A549 (cell line): ENCODE data around the gene SSTR3. TPM values are rescaled to one million over a fixed set of nuclear protein-coding genes. Genes with fewer than 3 reads are reported as not detected.

Experiments
- ATAC-seq, 2 experiments: fragments of 200-7000 bp in 1 of 2; fragments of >200 bp in 1 of 2; cut with Nextera tagmentation in 1 of 2; cut with Tn5 transposase in 1 of 2; 3 replicates each; pipeline versions ENCODE4 v1.8.0 to v1.9.1; 2018 to 2020; ENCODE audit warnings: mild to moderate bottlenecking in 1 of 2, moderate library complexity in 1 of 2
- CTCF ChIA-PET: fragments of 300-600 bp; sonication (Branson Sonifier 250); formaldehyde crosslinking; extraction: SDS; loops from one replicate; lab custom pipeline; 2021; ENCODE audit warnings: antibody characterized with exemption, inconsistent platforms; lab: Yijun Ruan, JAX
- POLR2A ChIA-PET: fragments of 350-600 bp; formaldehyde crosslinking; extraction: SDS; loops from one replicate; lab custom pipeline; 2021; ENCODE audit warnings: antibody characterized with exemption, inconsistent platforms; lab: Yijun Ruan, JAX
- DNase-seq, 2 experiments: peaks; one replicate each; pipeline versions ENCODE4 v3.0.0 to v3.0.0-alpha.2; 2011 to 2016; ENCODE audit warnings: low read depth in 1 of 2, low spot score in 1 of 2
- FAIRE-seq: peaks from 2 replicates; lab custom pipeline; 2011; peaks lifted over from hg19 to GRCh38; lab: Jason Lieb, UNC
- H3K27ac ChIP-seq, 2 experiments: fragments of >200 bp; sonication (Bioruptor Twin); formaldehyde crosslinking; 3 replicates each; pipeline ENCODE4 v1.5.1; 2016 to 2017
- H3K4me1 ChIP-seq: fragments of >200 bp; sonication (Bioruptor Twin); formaldehyde crosslinking; 3 replicates; pipeline ENCODE4 v1.6.1; 2016
- H3K4me2 ChIP-seq: fragments of >200 bp; sonication (Bioruptor Twin); formaldehyde crosslinking; 3 replicates; pipeline ENCODE4 v1.6.1; 2016
- H3K4me3 ChIP-seq: fragments of >200 bp; sonication (Bioruptor Twin); formaldehyde crosslinking; 3 replicates; pipeline ENCODE4 v1.5.1; 2016
- H3K9me3 ChIP-seq: fragments of >200 bp; sonication (Bioruptor Twin); formaldehyde crosslinking; 3 replicates; pipeline ENCODE4 v1.6.1; 2016
- CBX2 ChIP-seq: fragments of 200-600 bp; sonication (generic); IDR thresholded peaks from 2 replicates; pipeline ENCODE4 v1.6.1; 2016; ENCODE audit warnings: low read depth, mild to moderate bottlenecking, borderline replicate concordance
- EP300 ChIP-seq, 2 experiments: fragments of >200 bp; sonication (Bioruptor Twin); formaldehyde crosslinking; IDR thresholded peaks; 2 replicates in 1 of 2; 3 replicates in 1 of 2; pipeline ENCODE4 v1.6.1; 2016 to 2017
- ESRRA ChIP-seq: fragments of 150-350 bp; IDR thresholded peaks from 2 replicates; pipeline ENCODE4 v1.6.1; 2014; ENCODE audit warnings: mild to moderate bottlenecking, low read length, borderline replicate concordance
- GATA3 ChIP-seq: IDR thresholded peaks from 2 replicates; pipeline ENCODE4 v1.6.1; 2012; ENCODE audit warnings: borderline replicate concordance
- HOXA7 ChIP-seq: fragments of 250-450 bp; sonication (Bioruptor Pico); IDR thresholded peaks from 2 replicates; pipeline ENCODE4 v1.5.0; 2020; ENCODE audit warnings: mild to moderate bottlenecking, moderate library complexity
- JUNB ChIP-seq: fragments of >200 bp; sonication (Bioruptor Twin); formaldehyde crosslinking; IDR thresholded peaks from 2 replicates; pipeline ENCODE4 v1.6.1; 2016
- KDM1A ChIP-seq: fragments of 200-600 bp; sonication (generic); IDR thresholded peaks from 2 replicates; pipeline ENCODE4 v1.6.1; 2016; ENCODE audit warnings: low read depth, mild to moderate bottlenecking
- MAZ ChIP-seq: fragments of 150-350 bp; IDR thresholded peaks from 2 replicates; pipeline ENCODE4 v1.6.1; 2014; ENCODE audit warnings: antibody characterized with exemption, low read depth, low read length, borderline replicate concordance
- MYC ChIP-seq: IDR thresholded peaks from 2 replicates; pipeline ENCODE4 v1.6.1; 2012; ENCODE audit warnings: mild to moderate bottlenecking, inconsistent platforms, low read length, improper control_type of control experiment, borderline replicate concordance
- NFE2L2 ChIP-seq: fragments of 150-350 bp; conservative IDR thresholded peaks from 2 replicates; pipeline ENCODE4 v1.6.1; 2014; ENCODE audit warnings: low read length
- PHF8 ChIP-seq: fragments of 200-600 bp; sonication (generic); IDR thresholded peaks from 2 replicates; pipeline ENCODE4 v1.6.1; 2016; ENCODE audit warnings: low read depth, mild to moderate bottlenecking, antibody characterized with exemption, moderate library complexity, borderline replicate concordance
- POLR2A ChIP-seq: IDR thresholded peaks from 2 replicates; pipeline ENCODE4 v1.6.1; 2012; ENCODE audit warnings: mild to moderate bottlenecking, low read length
- RAD21 ChIP-seq, 2 experiments: fragments of >200 bp in 1 of 2; sonication (Bioruptor Twin) in 1 of 2; formaldehyde crosslinking in 1 of 2; IDR thresholded peaks in 1 of 2; conservative IDR thresholded peaks in 1 of 2; 2 replicates in 1 of 2; 3 replicates in 1 of 2; pipeline ENCODE4 v1.6.1; 2012 to 2018; ENCODE audit warnings: inconsistent platforms in 1 of 2
- RARB ChIP-seq: fragments of 250-450 bp; sonication (Bioruptor Pico); IDR thresholded peaks from 2 replicates; pipeline ENCODE4 v1.8.0; 2021; ENCODE audit warnings: mild to moderate bottlenecking, moderate library complexity
- SREBF2 ChIP-seq: fragments of 450-650 bp; IDR thresholded peaks from 2 replicates; pipeline ENCODE4 v1.6.1; 2014; ENCODE audit warnings: mild to moderate bottlenecking, moderate library complexity
- ZSCAN20 ChIP-seq: fragments of 250-450 bp; sonication (Bioruptor Pico); IDR thresholded peaks from 2 replicates; pipeline ENCODE4 v1.8.0; 2022; ENCODE audit warnings: mild to moderate bottlenecking, moderate library complexity
- WGBS: methylation state at CpG from one replicate; pipeline ENCODE4 v1.1.6; 2017; ENCODE audit errors: missing lambda C conversion rate; 5-methylcytosine and 5-hydroxymethylcytosine counted together
- polyA plus RNA-seq, 4 experiments: library from polyadenylated mRNA; depleted of rRNA in 3 of 4; stranded (reverse); fragments of >200 nt; fragmentation: RNase III in 1 of 4; extraction: RNeasy Plus Mini Kit Qiagen cat#74134 plus additional on column Dnase treatment in 1 of 4; gene quantifications; 2 replicates in 3 of 4; 3 replicates in 1 of 4; pipeline ENCODE4 v1.2.3, GENCODE V29; 2011 to 2017
- TF ChIP-seq, protein P1 (sequence below): IDR thresholded peaks from 2 replicates; pipeline ENCODE4 v1.6.1; 2012
- TF ChIP-seq, protein P2 (sequence below): fragments of 150-350 bp; IDR thresholded peaks from 2 replicates; pipeline ENCODE4 v1.6.1; 2014; ENCODE audit warnings: low read depth, mild to moderate bottlenecking, low read length
- TF ChIP-seq, protein P3 (sequence below): fragments of >200 bp; sonication (Bioruptor Twin); formaldehyde crosslinking; IDR thresholded peaks from 3 replicates; pipeline ENCODE4 v1.6.1; 2016
- TF ChIP-seq, protein P4 (sequence below): fragments of 250-450 bp; sonication (Bioruptor Pico); IDR thresholded peaks from 2 replicates; pipeline ENCODE4 v1.5.0; 2020; ENCODE audit warnings: low read depth, mild to moderate bottlenecking, moderate library complexity
- TF ChIP-seq, protein P5 (sequence below): fragments of 200-600 bp; sonication (generic); IDR thresholded peaks from 2 replicates; pipeline ENCODE4 v1.6.1; 2016; ENCODE audit warnings: antibody characterized with exemption, mild to moderate bottlenecking, moderate library complexity

Gene SSTR3
- polyA plus RNA-seq, 2 of the 4 experiments (the other 2 are of a cell fraction) = not detected

DNA sequence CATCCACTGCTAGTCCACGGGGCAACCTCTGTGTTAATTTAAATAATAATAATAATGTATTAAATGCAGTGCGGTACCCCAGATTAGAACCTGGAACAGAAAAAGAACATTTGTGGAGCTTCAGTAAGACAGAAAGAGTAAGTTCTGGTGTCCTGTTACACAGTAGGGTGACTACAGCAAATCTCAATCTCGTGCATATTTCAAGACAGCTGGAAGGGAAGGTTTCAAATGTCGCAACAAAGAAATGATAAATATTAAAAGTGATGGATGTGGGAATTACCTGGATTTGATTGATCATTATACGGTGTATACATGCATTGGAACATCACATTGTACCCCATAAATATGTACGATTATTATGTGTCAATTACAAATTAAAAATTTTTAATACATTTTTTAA is 33.5 kb upstream of the SSTR3 start:
- CTCF ChIA-PET = interaction anchor here (1.3 to 4.9 kb wide), 3 partner anchors 14 to 46 kb away, joined by 3 to 42 read pairs (median 4); no protein-coding TSS in a partner anchor
- DNase-seq (no peak), ATAC-seq (no peak), FAIRE-seq (no peak)
- Histone ChIP-seq H3K27ac (no peak overlapping the region), H3K4me3 (no peak overlapping the region), H3K4me1 (peaks cover 3% of the 10 kb centered on the region; the same call in 1 of the 3 replicates), H3K9me3 (no peaks in the 10 kb centered on the region), H3K4me2 (no peak overlapping the region)
- POLR2A ChIA-PET = no interaction called here
- TF ChIP-seq PHF8 = no peak
- TF ChIP-seq, protein P1, sequence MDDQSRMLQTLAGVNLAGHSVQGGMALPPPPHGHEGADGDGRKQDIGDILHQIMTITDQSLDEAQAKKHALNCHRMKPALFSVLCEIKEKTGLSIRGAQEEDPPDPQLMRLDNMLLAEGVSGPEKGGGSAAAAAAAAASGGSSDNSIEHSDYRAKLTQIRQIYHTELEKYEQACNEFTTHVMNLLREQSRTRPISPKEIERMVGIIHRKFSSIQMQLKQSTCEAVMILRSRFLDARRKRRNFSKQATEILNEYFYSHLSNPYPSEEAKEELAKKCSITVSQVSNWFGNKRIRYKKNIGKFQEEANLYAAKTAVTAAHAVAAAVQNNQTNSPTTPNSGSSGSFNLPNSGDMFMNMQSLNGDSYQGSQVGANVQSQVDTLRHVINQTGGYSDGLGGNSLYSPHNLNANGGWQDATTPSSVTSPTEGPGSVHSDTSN = no peak
- TF ChIP-seq ZSCAN20 = no peak
- TF ChIP-seq RAD21 (conservative IDR thresholded peaks at IDR 0.05 in 1 of 2, IDR thresholded peaks at IDR 0.05 in 1 of 2) = no peak
- no peak for TF ChIP-seq SREBF2
- TF ChIP-seq RARB = no peak
- no peak for TF ChIP-seq POLR2A
- TF ChIP-seq MYC = no peak
- no peak for TF ChIP-seq EP300 (IDR thresholded peaks at IDR 0.05)
- TF ChIP-seq, protein P2, sequence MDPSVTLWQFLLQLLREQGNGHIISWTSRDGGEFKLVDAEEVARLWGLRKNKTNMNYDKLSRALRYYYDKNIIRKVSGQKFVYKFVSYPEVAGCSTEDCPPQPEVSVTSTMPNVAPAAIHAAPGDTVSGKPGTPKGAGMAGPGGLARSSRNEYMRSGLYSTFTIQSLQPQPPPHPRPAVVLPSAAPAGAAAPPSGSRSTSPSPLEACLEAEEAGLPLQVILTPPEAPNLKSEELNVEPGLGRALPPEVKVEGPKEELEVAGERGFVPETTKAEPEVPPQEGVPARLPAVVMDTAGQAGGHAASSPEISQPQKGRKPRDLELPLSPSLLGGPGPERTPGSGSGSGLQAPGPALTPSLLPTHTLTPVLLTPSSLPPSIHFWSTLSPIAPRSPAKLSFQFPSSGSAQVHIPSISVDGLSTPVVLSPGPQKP = no peak
- TF ChIP-seq KDM1A = no peak
- TF ChIP-seq ESRRA = no peak
- TF ChIP-seq, protein P3, sequence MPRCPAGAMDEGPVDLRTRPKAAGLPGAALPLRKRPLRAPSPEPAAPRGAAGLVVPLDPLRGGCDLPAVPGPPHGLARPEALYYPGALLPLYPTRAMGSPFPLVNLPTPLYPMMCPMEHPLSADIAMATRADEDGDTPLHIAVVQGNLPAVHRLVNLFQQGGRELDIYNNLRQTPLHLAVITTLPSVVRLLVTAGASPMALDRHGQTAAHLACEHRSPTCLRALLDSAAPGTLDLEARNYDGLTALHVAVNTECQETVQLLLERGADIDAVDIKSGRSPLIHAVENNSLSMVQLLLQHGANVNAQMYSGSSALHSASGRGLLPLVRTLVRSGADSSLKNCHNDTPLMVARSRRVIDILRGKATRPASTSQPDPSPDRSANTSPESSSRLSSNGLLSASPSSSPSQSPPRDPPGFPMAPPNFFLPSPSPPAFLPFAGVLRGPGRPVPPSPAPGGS = no peak
- TF ChIP-seq, protein P4, sequence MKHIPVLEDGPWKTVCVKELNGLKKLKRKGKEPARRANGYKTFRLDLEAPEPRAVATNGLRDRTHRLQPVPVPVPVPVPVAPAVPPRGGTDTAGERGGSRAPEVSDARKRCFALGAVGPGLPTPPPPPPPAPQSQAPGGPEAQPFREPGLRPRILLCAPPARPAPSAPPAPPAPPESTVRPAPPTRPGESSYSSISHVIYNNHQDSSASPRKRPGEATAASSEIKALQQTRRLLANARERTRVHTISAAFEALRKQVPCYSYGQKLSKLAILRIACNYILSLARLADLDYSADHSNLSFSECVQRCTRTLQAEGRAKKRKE (CRISPR knock-in tag) = no peak
- WGBS = 65% methylated on average over 6 of the region's 6 CpGs

DNA sequence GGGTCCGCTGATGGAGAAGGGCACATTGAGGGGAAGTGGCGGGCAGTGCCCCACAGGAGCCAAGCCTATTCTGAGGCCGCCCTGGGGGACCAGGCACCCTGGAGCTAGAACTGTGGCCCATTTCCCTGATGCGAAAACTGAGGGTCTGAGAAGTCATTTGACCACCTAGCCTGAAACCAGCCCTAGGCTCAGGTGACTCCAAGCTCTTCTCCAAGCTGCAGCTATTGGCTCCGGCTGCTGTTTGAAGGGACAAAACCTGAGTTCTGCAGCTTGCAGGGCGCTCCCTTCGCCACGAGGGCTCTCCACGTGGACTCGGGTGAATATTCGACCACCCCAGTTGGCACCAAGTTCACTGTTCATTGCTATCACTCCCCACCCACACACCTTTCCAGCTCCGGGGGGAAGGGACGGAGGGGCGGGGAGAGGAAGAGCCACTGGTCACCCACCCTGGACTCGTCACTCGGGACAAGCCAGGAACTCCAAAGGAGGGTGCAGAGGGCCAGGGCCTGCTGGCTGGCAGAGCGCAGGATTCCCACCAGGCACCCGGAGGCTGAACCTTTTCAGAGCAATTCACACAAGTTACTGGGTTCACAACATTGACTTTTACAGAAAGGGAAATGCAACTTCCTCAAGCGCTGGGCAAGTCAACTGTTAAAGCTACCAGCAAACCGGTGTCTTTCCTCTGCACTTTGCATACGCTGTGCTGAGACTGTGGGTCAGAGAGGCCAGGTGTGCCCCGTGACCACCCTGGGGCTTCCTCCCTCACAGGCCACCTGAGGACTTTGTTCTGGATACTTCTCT is 32.8 kb upstream of the SSTR3 start:
- FAIRE-seq (no peak), ATAC-seq (no peak)

More for the DNA sequence above, 32.8 kb upstream of the SSTR3 start:
- WGBS = 90% methylated on average over 21 of the region's 22 CpGs
- ChIA-PET POLR2A (no interaction called here), CTCF (interaction anchor here (0.5 to 4.9 kb wide), 5 partner anchors 15 to 184 kb away, joined by 3 to 42 read pairs (median 3); no protein-coding TSS in a partner anchor)
- Histone ChIP-seq H3K4me3 (no peak overlapping the region), H3K4me2 (no peak overlapping the region), H3K9me3 (no peaks in the 10 kb centered on the region), H3K27ac (no peak overlapping the region), H3K4me1 (peaks cover 3% of the 10 kb centered on the region; the same call in 1 of the 3 replicates)
- no peak for DNase-seq
- TF ChIP-seq HOXA7 (CRISPR knock-in tag) (no peak), EP300 (IDR thresholded peaks at IDR 0.05) (no peak), JUNB (no peak), GATA3 (no peak), NFE2L2 (no peak), MAZ (no peak), CBX2 (no peak)
- TF ChIP-seq, protein P5, sequence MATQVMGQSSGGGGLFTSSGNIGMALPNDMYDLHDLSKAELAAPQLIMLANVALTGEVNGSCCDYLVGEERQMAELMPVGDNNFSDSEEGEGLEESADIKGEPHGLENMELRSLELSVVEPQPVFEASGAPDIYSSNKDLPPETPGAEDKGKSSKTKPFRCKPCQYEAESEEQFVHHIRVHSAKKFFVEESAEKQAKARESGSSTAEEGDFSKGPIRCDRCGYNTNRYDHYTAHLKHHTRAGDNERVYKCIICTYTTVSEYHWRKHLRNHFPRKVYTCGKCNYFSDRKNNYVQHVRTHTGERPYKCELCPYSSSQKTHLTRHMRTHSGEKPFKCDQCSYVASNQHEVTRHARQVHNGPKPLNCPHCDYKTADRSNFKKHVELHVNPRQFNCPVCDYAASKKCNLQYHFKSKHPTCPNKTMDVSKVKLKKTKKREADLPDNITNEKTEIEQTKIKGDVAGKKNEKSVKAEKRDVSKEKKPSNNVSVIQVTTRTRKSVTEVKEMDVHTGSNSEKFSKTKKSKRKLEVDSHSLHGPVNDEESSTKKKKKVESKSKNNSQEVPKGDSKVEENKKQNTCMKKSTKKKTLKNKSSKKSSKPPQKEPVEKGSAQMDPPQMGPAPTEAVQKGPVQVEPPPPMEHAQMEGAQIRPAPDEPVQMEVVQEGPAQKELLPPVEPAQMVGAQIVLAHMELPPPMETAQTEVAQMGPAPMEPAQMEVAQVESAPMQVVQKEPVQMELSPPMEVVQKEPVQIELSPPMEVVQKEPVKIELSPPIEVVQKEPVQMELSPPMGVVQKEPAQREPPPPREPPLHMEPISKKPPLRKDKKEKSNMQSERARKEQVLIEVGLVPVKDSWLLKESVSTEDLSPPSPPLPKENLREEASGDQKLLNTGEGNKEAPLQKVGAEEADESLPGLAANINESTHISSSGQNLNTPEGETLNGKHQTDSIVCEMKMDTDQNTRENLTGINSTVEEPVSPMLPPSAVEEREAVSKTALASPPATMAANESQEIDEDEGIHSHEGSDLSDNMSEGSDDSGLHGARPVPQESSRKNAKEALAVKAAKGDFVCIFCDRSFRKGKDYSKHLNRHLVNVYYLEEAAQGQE = no peak
